HCT116 (cell line): ENCODE measurements around the gene RAB36. TPM values are rescaled to one million over a fixed set of nuclear protein-coding genes. Genes with fewer than 3 reads are reported as not detected.

ENCODE experiments used
- ATAC-seq: fragments of 200-7000 bp; cut with Tn5 transposase; 2 replicates; pipeline ENCODE4 v1.9.1; 2020; ENCODE audit warnings: mild to moderate bottlenecking, moderate library complexity
- BruUV-seq: library from RNA; stranded (reverse); fragments of 400-500 nt; replicated peaks from 2 replicates; lab custom pipeline; 2021; lab: Mats Ljungman, UMichigan
- CTCF ChIA-PET: fragments of 300-600 bp; sonication (Branson Sonifier 250); formaldehyde crosslinking; loops from one replicate; lab custom pipeline; 2021; ENCODE audit warnings: antibody characterized with exemption; lab: Charles Lee
- POLR2A ChIA-PET: fragments of 300-600, 350-600 bp; sonication (Branson Sonifier 250); formaldehyde crosslinking; loops from one replicate; lab custom pipeline; 2021; ENCODE audit warnings: antibody characterized with exemption; lab: Charles Lee
- RAD21 ChIA-PET, 2 experiments: fragments of 300-600 bp; sonication (Branson Sonifier 250); formaldehyde crosslinking; loops; one replicate each; lab custom pipeline; 2023; ENCODE audit warnings: low total read pairs in 2 of 2; ENCODE audit not compliant: uncharacterized antibody in 2 of 2, unreplicated experiment in 2 of 2, low non-redundant PET in 1 of 2; lab: Charles Lee
- DNase-seq: peaks from one replicate; pipeline ENCODE4 v3.0.0-alpha.2; 2010; ENCODE audit warnings: low read depth, low spot score
- H2AFZ ChIP-seq: fragments of 200-600 bp; shearing (Covaris generic), sonication (generic); 2 replicates; pipeline ENCODE4 v1.6.1; 2017; ENCODE audit warnings: low read depth, mixed run types, mixed read lengths, antibody characterized with exemption, low read length; ENCODE audit not compliant: poor library complexity, severe bottlenecking
- H3K27ac ChIP-seq: 2 replicates; pipeline ENCODE4 v1.5.1; 2012; ENCODE audit warnings: low read depth, low read length
- H3K27me3 ChIP-seq: fragments of 200-600 bp; sonication (generic); 2 replicates; pipeline ENCODE4 v1.6.1; 2016; ENCODE audit warnings: mixed run types, low read length, mixed read lengths; ENCODE audit not compliant: insufficient read depth
- H3K36me3 ChIP-seq, 2 experiments: fragments of 200-500 bp in 1 of 2; fragments of 200-600 bp in 1 of 2; sonication (Bioruptor generic) in 1 of 2; sonication (generic) in 1 of 2; 2 replicates each; pipeline versions ENCODE4 v1.5.1 to v1.6.1; 2014 to 2016; ENCODE audit warnings: low read length in 2 of 2, inconsistent platforms in 1 of 2, mixed read lengths in 1 of 2, mixed run types in 1 of 2; ENCODE audit not compliant: insufficient read depth in 2 of 2, control insufficient read depth in 1 of 2
- H3K4me1 ChIP-seq, 2 experiments: fragments of 200-600 bp in 1 of 2; sonication (generic) in 1 of 2; 2 replicates each; pipeline versions ENCODE4 v1.5.1 to v1.6.1; 2012 to 2017; ENCODE audit warnings: low read length in 2 of 2, inconsistent platforms in 1 of 2, mild to moderate bottlenecking in 1 of 2, mixed read lengths in 1 of 2, mixed run types in 1 of 2, moderate library complexity in 1 of 2; ENCODE audit not compliant: insufficient read depth in 2 of 2, control insufficient read depth in 1 of 2
- H3K4me2 ChIP-seq: fragments of 200-600 bp; sonication (generic); 2 replicates; pipeline ENCODE4 v1.6.1; 2017; ENCODE audit warnings: mixed run types, low read length, mixed read lengths
- H3K4me3 ChIP-seq, 2 experiments: fragments of 200-600 bp in 1 of 2; sonication (generic) in 1 of 2; replicated peaks in 1 of 2; 2 replicates each; pipeline ENCODE4 v1.5.1; 2011 to 2016; ENCODE audit warnings: low read length in 2 of 2, control low read depth in 1 of 2, low read depth in 1 of 2, mild to moderate bottlenecking in 1 of 2, mixed read lengths in 1 of 2, mixed run types in 1 of 2
- H3K79me2 ChIP-seq: fragments of 200-600 bp; sonication (generic); 2 replicates; pipeline ENCODE4 v1.6.1; 2017; ENCODE audit warnings: mild to moderate bottlenecking, mixed run types, low read length, moderate library complexity, mixed read lengths; ENCODE audit not compliant: insufficient read depth
- H3K9ac ChIP-seq: fragments of 200-600 bp; sonication (generic); 2 replicates; pipeline ENCODE4 v1.6.1; 2016; ENCODE audit warnings: low read length, mixed read lengths
- H3K9me2 ChIP-seq: fragments of 200-600 bp; sonication (generic), shearing (Covaris generic); 2 replicates; pipeline ENCODE4 v1.6.1; 2017; ENCODE audit warnings: mixed run types, mild to moderate bottlenecking, moderate library complexity; ENCODE audit not compliant: insufficient read depth
- H3K9me3 ChIP-seq, 2 experiments: fragments of 200-500 bp in 1 of 2; fragments of 200-600 bp in 1 of 2; sonication (Bioruptor generic) in 1 of 2; sonication (generic) in 1 of 2; 2 replicates each; pipeline ENCODE4 v1.6.1; 2014 to 2017; ENCODE audit warnings: low read length in 2 of 2, mixed read lengths in 2 of 2, inconsistent platforms in 1 of 2, low read depth in 1 of 2, mild to moderate bottlenecking in 1 of 2, mixed run types in 1 of 2, moderate library complexity in 1 of 2; ENCODE audit not compliant: control insufficient read depth in 1 of 2, insufficient read depth in 1 of 2
- H4K20me1 ChIP-seq: fragments of 200-600 bp; sonication (generic), shearing (Covaris generic); 2 replicates; pipeline ENCODE4 v1.6.1; 2017; ENCODE audit warnings: mixed run types, mild to moderate bottlenecking, moderate library complexity; ENCODE audit not compliant: insufficient read depth
- CEBPB ChIP-seq: IDR thresholded peaks from 2 replicates; pipeline ENCODE4 v1.6.1; 2012; ENCODE audit warnings: low read depth
- ELF1 ChIP-seq: IDR thresholded peaks from 2 replicates; pipeline ENCODE4 v1.6.1; 2012; ENCODE audit warnings: low read depth, borderline replicate concordance
- EZH2 ChIP-seq: fragments of 200-600 bp; sonication (generic); IDR thresholded peaks from 2 replicates; pipeline ENCODE4 v1.6.1; 2017; ENCODE audit warnings: antibody characterized with exemption, mixed run types
- EZH2phosphoT487 ChIP-seq: fragments of 200-600 bp; IDR thresholded peaks from 2 replicates; pipeline ENCODE4 v1.6.1; 2018; ENCODE audit warnings: antibody characterized with exemption, borderline replicate concordance
- JUND ChIP-seq: IDR thresholded peaks from 2 replicates; pipeline ENCODE4 v1.6.1; 2012
- POLR2A ChIP-seq: IDR thresholded peaks from 2 replicates; pipeline ENCODE4 v1.7.0; 2011; ENCODE audit warnings: borderline replicate concordance; ENCODE audit not compliant: insufficient read depth, insufficient read length; ENCODE audit errors: extremely low read depth
- RAD21 ChIP-seq: IDR thresholded peaks from 2 replicates; pipeline ENCODE4 v1.6.1; 2012; ENCODE audit warnings: low read depth, mild to moderate bottlenecking
- intact Hi-C: fragments of 100-400 bp; cut with micrococcal nuclease; formaldehyde crosslinking; loops from 2 replicates; pipeline ENCODE4 v1.10.0; 2022
- total RNA-seq: library from RNA; stranded (reverse); gene quantifications from one replicate; pipeline ENCODE4 v1.2.1, GENCODE V29; 2021; ENCODE audit not compliant: unreplicated experiment
- TF ChIP-seq, protein P1 (sequence below): IDR thresholded peaks from 2 replicates; pipeline ENCODE4 v1.6.1; 2012
- TF ChIP-seq, protein P2 (sequence below): IDR thresholded peaks from 2 replicates; pipeline ENCODE4 v1.6.1; 2011; ENCODE audit warnings: mild to moderate bottlenecking, low read length, moderate library complexity; ENCODE audit not compliant: insufficient replicate concordance; ENCODE audit errors: extremely low read depth
- TF ChIP-seq, protein P3 (sequence below): IDR thresholded peaks from 2 replicates; pipeline ENCODE4 v1.6.1; 2012
- TF ChIP-seq, protein P4 (sequence below), 3 experiments: fragments of 200-600 bp in 1 of 3; sonication (generic) in 1 of 3; IDR thresholded peaks in 2 of 3; conservative IDR thresholded peaks in 1 of 3; 2 replicates each; pipeline ENCODE4 v1.5.1; 2012 to 2017; ENCODE audit warnings: low read depth in 2 of 3, low read length in 2 of 3, antibody characterized with exemption in 1 of 3, borderline replicate concordance in 1 of 3, control low read depth in 1 of 3, mild to moderate bottlenecking in 1 of 3, mixed read lengths in 1 of 3, mixed run types in 1 of 3, moderate library complexity in 1 of 3; ENCODE audit not compliant: insufficient read depth in 1 of 3

Gene RAB36
- total RNA-seq, 1 experiment from 2014 or later = 6.1 TPM

DNA sequence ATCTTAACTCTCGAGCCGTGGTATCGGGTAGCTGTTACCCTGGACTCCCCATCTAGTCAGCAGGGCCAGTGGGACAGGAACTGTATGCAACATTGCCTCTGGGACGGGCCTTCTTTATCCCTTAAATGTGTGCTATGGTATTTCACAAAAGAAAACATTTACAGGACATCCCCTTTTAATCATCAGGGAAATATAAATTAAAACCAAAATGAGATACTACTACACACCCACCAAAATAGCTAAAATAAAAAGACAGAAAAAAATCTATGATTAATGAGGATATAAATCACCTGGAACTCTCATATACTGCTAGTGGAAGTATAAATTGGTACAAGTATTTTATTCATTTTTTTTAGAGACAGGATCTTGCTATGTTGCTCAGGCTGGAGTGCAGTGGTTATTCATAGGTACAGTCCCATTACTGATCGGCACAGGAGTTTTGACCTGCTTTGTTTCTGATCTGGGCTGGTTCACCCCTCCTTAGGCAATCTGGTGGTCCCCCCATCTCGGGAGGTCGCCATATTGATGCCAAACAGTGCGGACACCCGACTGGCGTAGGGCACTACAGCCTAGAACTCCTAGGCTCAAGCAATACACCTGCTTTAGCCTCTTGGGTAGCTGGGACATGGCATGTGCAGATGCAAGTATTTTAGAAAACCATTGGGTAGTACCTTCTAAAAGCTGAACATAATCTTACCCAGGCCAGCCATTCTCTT lies 12.7 kb upstream of the RAB36 start:
- Histone ChIP-seq H3K9me2 (no peaks in the 10 kb centered on the region), H2AFZ (no peak overlapping the region), H3K4me1 (0 out of 4 replicates have a peak, but pooled peaks cover 0 to 2% of the 10 kb centered on the region in 2 experiments), H3K27ac (no peak overlapping the region), H3K36me3 (no peaks in the 10 kb centered on the region), H3K79me2 (no peaks in the 10 kb centered on the region), H3K9me3 (no peaks in the 10 kb centered on the region), H3K4me3 (no peak overlapping the region), H3K27me3 (no peaks in the 10 kb centered on the region), H3K4me2 (no peak overlapping the region), H4K20me1 (no peaks in the 10 kb centered on the region), H3K9ac (no peak overlapping the region)
- intact Hi-C loops = no loop called here
- ATAC-seq (no peak), DNase-seq (no peak)
- ChIA-PET POLR2A (interaction anchor here (0.9 kb wide), 1 partner anchor 13 kb away, joined by 4 read pairs; the partner anchor contains the start of gene RAB36), CTCF (interaction anchor here (0.8 to 3.1 kb wide), 3 partner anchors 13 to 253 kb away, joined by 4 to 30 read pairs (median 4); partner anchors contain the start of gene RAB36), RAD21 (no interaction called here)
- BruUV-seq = no TSS peak
- TF ChIP-seq, protein P1, sequence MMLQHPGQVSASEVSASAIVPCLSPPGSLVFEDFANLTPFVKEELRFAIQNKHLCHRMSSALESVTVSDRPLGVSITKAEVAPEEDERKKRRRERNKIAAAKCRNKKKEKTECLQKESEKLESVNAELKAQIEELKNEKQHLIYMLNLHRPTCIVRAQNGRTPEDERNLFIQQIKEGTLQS = no peak
- TF ChIP-seq RAD21 (no peak), CEBPB (no peak), EZH2phosphoT487 (no peak), EZH2 (no peak), POLR2A (no peak), ELF1 (no peak), JUND (no peak)
- TF ChIP-seq, protein P2, sequence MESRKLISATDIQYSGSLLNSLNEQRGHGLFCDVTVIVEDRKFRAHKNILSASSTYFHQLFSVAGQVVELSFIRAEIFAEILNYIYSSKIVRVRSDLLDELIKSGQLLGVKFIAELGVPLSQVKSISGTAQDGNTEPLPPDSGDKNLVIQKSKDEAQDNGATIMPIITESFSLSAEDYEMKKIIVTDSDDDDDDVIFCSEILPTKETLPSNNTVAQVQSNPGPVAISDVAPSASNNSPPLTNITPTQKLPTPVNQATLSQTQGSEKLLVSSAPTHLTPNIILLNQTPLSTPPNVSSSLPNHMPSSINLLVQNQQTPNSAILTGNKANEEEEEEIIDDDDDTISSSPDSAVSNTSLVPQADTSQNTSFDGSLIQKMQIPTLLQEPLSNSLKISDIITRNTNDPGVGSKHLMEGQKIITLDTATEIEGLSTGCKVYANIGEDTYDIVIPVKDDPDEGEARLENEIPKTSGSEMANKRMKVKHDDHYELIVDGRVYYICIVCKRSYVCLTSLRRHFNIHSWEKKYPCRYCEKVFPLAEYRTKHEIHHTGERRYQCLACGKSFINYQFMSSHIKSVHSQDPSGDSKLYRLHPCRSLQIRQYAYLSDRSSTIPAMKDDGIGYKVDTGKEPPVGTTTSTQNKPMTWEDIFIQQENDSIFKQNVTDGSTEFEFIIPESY = no peak
- TF ChIP-seq, protein P3, sequence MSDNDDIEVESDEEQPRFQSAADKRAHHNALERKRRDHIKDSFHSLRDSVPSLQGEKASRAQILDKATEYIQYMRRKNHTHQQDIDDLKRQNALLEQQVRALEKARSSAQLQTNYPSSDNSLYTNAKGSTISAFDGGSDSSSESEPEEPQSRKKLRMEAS = no peak
- TF ChIP-seq, protein P4, sequence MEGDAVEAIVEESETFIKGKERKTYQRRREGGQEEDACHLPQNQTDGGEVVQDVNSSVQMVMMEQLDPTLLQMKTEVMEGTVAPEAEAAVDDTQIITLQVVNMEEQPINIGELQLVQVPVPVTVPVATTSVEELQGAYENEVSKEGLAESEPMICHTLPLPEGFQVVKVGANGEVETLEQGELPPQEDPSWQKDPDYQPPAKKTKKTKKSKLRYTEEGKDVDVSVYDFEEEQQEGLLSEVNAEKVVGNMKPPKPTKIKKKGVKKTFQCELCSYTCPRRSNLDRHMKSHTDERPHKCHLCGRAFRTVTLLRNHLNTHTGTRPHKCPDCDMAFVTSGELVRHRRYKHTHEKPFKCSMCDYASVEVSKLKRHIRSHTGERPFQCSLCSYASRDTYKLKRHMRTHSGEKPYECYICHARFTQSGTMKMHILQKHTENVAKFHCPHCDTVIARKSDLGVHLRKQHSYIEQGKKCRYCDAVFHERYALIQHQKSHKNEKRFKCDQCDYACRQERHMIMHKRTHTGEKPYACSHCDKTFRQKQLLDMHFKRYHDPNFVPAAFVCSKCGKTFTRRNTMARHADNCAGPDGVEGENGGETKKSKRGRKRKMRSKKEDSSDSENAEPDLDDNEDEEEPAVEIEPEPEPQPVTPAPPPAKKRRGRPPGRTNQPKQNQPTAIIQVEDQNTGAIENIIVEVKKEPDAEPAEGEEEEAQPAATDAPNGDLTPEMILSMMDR (IDR thresholded peaks at IDR 0.05 in 2 of 3, conservative IDR thresholded peaks at IDR 0.05 in 1 of 3; ENCODE audit: borderline replicate concordance in 1 of 3, insufficient read depth in 1 of 3, low read depth in 2 of 3, low read length in 2 of 3) = no peak
- TF ChIP-seq, all 23 proteins: peak for 0
